HG02763 (cell line): Measurements from ENCODE around the gene STXBP2.

ENCODE experiments used
- ATAC-seq: cut with Tn5 transposase; IDR thresholded peaks from one replicate; pipeline ENCODE4 v1.9.1; 2021; ENCODE audit warnings: mild to moderate bottlenecking, moderate library complexity; ENCODE audit not compliant: unreplicated experiment

STXBP2 gene

GRCh38 chr19:7677669-7678311 is 40.9 kb downstream of the STXBP2 start:
- ATAC-seq = no peak

GRCh38 chr19:7678971-7679751 is 42.3 kb downstream of the STXBP2 start:
- ATAC-seq = no peak

GRCh38 chr19:7679771-7680605 is 43.1 kb downstream of the STXBP2 start:
- ATAC-seq = no peak

- ATAC-seq = peak; percentile 66
Observed at GRCh38 chr19:7680606-7681339, 43.9 kb downstream of the STXBP2 start, which contains the start of gene TRAPPC5. TRAPPC5 (plus strand) TSS chr19:7680833; CDS start chr19:7682254, 1,421 bp downstream.

- ATAC-seq = no peak
Observed at GRCh38 chr19:7681340-7682174, 44.6 kb downstream of the STXBP2 start.

- ATAC-seq = no peak
Observed at GRCh38 chr19:7682175-7682855, 45.4 kb downstream of the STXBP2 start.

GRCh38 chr19:7685546-7686445 is 48.9 kb downstream of the STXBP2 start:
- ATAC-seq = no peak

GRCh38 chr19:7687177-7687576 is 50.3 kb downstream of the STXBP2 start:
- ATAC-seq = no peak

GRCh38 chr19:7689165-7689564 is 52.3 kb downstream of the STXBP2 start:
- ATAC-seq = no peak

- ATAC-seq = no peak
Observed at GRCh38 chr19:7690779-7691258, 53.9 kb downstream of the STXBP2 start.

- ATAC-seq = no peak
Observed at GRCh38 chr19:7691497-7691896, 54.6 kb downstream of the STXBP2 start.

- no peak for ATAC-seq
Observed at GRCh38 chr19:7692417-7693088, 55.6 kb downstream of the STXBP2 start.

- ATAC-seq = no peak
Observed at GRCh38 chr19:7694499-7694898, 57.6 kb downstream of the STXBP2 start.
